Thymus (tissue), 11 donors: ENCODE data around the gene NPPC. TPM values are rescaled to one million over a fixed set of nuclear protein-coding genes. Genes with fewer than 3 reads are reported as not detected.

Experiments used
- DNase-seq, 9 donors: peaks; one replicate each; pipeline ENCODE4 v3.0.0-alpha.2; 2013; ENCODE audit warnings: low spot score in 9 of 9, low read depth in 6 of 9, missing footprints in 1 of 9
- H3K27ac ChIP-seq, 2 donors: one replicate each; pipeline ENCODE4 v1.5.1; 2013; ENCODE audit warnings: control low read depth in 1 of 2, low read depth in 1 of 2, low read length in 1 of 2, mild to moderate bottlenecking in 1 of 2, moderate library complexity in 1 of 2
- H3K27me3 ChIP-seq, 2 donors: one replicate each; pipeline ENCODE4 v1.5.1; 2013; ENCODE audit warnings: low read length in 1 of 2; ENCODE audit not compliant: control insufficient read depth in 2 of 2, insufficient read depth in 1 of 2
- H3K36me3 ChIP-seq, 2 donors: one replicate each; pipeline ENCODE4 v1.5.1; 2013; ENCODE audit warnings: low read length in 1 of 2, mild to moderate bottlenecking in 1 of 2, moderate library complexity in 1 of 2; ENCODE audit not compliant: control insufficient read depth in 2 of 2, insufficient read depth in 2 of 2
- H3K4me1 ChIP-seq, 2 donors: one replicate each; pipeline ENCODE4 v1.5.1; 2013; ENCODE audit warnings: low read length in 2 of 2; ENCODE audit not compliant: control insufficient read depth in 2 of 2, insufficient read depth in 2 of 2
- H3K4me3 ChIP-seq, 2 donors: one replicate each; pipeline ENCODE4 v1.5.1; 2013; ENCODE audit warnings: low read length in 2 of 2, control low read depth in 1 of 2, mild to moderate bottlenecking in 1 of 2
- H3K9me3 ChIP-seq, 2 donors: one replicate each; pipeline ENCODE4 v1.5.1; 2013; ENCODE audit warnings: low read length in 1 of 2, mild to moderate bottlenecking in 1 of 2; ENCODE audit not compliant: control insufficient read depth in 2 of 2, insufficient read depth in 1 of 2
- WGBS: extraction: QIAGEN DNeasy Blood & Tissue Kit; methylation state at CpG from one replicate; pipeline ENCODE4 v1.1.7; 2013; 5-methylcytosine and 5-hydroxymethylcytosine counted together
- polyA plus RNA-seq: library from polyadenylated mRNA; stranded (reverse); fragments of 200-250 nt; gene quantifications from one replicate; pipeline ENCODE4 v1.2.3, GENCODE V29; 2013
- total RNA-seq: library from RNA; stranded (reverse); fragments of 120-200 nt; gene quantifications from one replicate; pipeline ENCODE4 v1.2.4, GENCODE V29; 2013
- donor health status: healthy.

Gene NPPC
- total and polyA plus RNA-seq, 2 donors: 2.3 to 8.5 TPM

DNA sequence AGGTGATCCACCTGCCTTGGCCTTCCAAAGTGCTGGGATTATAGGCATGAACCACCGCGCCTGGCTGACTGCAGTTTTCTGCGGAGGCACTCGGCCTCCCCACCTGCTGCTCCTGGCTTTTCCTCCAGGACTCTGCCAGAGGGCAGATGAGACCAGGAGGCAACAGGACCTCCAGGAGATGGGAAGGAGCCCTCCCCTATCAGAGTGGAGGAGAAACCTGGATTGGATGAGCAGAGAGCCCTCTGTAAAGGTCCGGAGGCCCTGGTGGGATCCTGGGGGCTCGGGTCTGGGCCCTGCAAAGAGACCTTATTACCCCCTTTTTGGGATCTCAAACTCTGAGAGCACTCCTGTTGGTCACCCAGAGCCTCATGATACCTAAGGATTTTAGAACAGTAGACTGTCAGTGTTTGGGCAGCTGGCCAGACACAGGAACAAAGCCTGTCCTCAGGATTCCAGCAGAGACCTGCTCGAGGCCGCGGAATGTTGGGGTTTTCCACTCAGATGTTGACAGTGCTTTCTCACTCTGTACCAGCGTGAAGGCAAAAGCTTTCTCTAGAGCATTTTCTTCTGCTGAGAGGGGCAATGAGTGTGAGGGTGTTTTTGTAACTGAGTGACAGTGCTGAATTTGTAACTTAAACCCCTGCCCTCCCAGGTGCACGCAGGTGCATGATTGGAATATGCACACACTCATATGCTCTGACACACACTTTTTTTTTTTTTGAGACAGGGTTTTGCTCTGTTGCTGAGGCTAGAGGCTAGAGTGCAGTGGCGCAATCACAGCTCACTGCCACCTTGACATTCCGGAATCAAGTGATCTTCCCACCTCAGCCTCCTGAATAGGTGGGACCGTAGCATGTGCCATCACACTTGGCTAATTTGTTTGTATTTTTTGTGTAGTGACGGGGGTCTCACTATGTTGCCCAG, 48.4 kb downstream of the NPPC start:
- 94% methylated on average over 15 of the region's 15 CpGs for WGBS
- no peak overlapping the region for H3K4me3 ChIP-seq
- peaks cover 0 to 4% of the 10 kb centered on the region in 2 donors for H3K27me3 ChIP-seq
- no peaks in the 10 kb centered on the region for H3K36me3 ChIP-seq
- DNase-seq: peak in 4 of 9 donors; percentile 8 to 40 (median 18)
- peaks cover 0 to 3% of the 10 kb centered on the region in 2 donors for H3K4me1 ChIP-seq
- no peaks in the 10 kb centered on the region for H3K9me3 ChIP-seq
- peak overlapping the region; percentile 27 to 75 for H3K27ac ChIP-seq

GRCh38 chr2:231874944-231875343, 51.3 kb downstream of the NPPC start:
- H3K9me3 ChIP-seq: no peaks in the 10 kb centered on the region
- H3K36me3 ChIP-seq: no peaks in the 10 kb centered on the region
- 87% methylated on average over 1 of the region's 1 CpG for WGBS
- no peak overlapping the region for H3K27ac ChIP-seq
- no peak for DNase-seq
- H3K4me1 ChIP-seq: peaks cover 0 to 3% of the 10 kb centered on the region in 2 donors
- no peak overlapping the region for H3K4me3 ChIP-seq
- no peaks in the 10 kb centered on the region for H3K27me3 ChIP-seq

Other genes starting within 250 kb of the NPPC start
- 3,368 TPM for gene PTMA, start 217.9 kb downstream of the NPPC start, total RNA-seq
- 2,183 TPM for gene PTMA, start 217.9 kb downstream of the NPPC start, polyA plus RNA-seq
- 46.2 TPM for gene PDE6D, start 145.1 kb downstream of the NPPC start, total RNA-seq
- gene PDE6D, start 145.1 kb downstream of the NPPC start, polyA plus RNA-seq: 44.2 TPM
- gene COPS7B, start 140.0 kb downstream of the NPPC start, total RNA-seq: 18.6 TPM
- 29.0 TPM for gene COPS7B, start 140.0 kb downstream of the NPPC start, polyA plus RNA-seq
- gene DIS3L2, start 35.3 kb upstream of the NPPC start, total RNA-seq: 21.6 TPM
- 16.3 TPM for gene DIS3L2, start 35.3 kb upstream of the NPPC start, polyA plus RNA-seq